ENCODE measurements around the gene AHI1. TPM values are rescaled to one million over a fixed set of nuclear protein-coding genes. Genes with fewer than 3 reads are reported as not detected.

AHI1 gene
- 19.7 TPM for polyA plus RNA-seq (ENCODE audit: insufficient read length)

DNA sequence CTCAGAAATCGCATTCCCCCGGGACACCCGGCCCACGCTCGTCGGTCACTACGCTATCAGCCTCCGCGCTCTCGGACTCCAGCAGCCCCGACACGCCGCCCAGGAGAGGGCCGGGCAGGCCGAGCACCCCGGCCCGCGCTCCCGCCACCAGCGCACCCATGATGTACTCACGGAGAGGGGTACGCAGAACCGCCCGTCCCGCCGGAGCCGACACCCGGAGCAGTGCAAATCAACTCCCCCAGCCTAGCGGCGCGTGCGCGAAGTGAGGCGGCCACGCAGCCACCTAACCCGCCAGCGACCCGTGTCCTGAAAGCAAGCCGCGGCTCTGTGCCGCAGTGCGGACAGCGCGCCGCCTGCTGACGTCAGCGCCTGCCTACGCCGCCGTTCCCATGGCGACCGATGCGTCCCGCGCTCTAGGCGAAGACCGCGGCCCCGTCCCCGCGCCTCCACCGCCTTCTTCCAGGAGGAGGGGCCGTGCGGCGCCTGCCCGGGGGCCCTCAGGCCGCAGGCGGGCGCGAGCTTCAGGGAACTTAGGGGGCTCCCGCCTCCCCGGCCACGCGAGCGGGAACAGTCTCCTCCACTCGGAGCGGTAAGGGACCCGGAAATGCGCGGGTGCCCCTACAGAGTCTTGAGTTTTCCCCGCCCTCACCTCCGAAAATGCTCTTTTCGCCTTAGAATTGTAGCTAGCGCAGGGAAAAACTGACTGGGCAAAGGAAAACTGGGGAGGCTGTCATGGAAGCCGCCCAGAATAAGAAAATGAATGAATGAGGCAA lies at the start of gene AHI1:
TSS of gene AHI1 (minus strand) at position 329 of the 773 bp plus-strand sequence. CDS start 5,503 bp downstream, outside the sequence.
- peak; percentile 96 for DNase-seq

GRCh38 chr6:135546680-135547418 lies 49.3 kb upstream of the AHI1 start:
- DNase-seq: no peak

- no peak for DNase-seq
These were observed 48.7 kb upstream of the AHI1 start for GRCh38 chr6:135546206-135546605.

DNA sequence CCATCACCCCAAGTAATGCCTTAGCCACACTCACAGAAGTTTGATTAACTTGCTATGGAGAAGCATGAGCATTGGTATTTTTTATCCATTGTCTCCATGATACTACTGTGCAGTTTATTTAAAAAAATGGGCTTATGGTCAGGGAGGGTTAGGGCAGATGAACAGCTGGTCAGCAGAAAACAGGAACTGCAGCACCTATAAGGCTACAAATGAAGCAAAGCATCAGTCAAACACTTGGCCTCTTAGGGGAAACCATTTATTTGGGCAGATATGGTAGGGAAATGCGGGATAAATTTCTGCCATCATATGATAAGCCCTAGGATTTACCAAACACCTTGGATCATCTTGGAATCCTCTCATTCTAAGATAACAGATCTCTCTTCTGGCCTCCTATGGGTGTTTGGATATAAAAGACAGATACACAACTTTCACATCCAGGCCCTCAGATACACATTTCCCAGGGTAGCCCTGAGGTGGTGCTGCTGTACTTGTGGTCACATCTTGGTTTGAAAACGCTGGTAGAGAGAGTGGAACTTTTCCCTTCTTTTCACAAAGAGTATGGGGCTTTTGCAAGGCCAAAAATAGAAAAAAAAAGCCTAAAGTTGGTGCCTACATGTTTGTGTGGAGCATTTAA lies 42.8 kb upstream of the AHI1 start:
- DNase-seq: no peak

DNA sequence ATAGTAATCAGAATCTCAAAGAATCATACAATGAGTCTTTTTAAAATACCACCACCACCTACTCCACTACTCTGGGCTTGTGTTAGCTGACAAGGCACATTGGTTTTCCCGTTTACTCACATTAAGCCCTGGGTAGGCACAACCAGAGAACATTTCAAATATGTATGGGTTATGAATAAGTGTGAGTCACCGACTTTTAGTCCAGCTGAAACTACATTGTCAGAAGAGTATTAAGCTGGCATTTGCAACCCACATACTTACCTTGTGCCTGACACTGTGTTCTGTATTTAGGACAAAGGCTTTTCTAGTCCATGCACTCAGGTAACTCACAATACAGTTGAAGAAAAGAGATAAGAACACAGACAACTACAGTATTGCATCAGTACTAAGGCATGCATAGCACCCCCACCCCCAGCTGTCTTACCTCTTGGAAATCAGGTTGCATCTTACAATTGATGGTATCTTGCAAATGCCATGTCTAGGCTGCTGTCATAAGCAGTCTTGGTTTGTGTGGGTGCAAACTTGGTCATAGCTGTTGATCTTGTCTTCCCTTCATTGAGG lies 40.3 kb upstream of the AHI1 start:
- no peak for DNase-seq

GRCh38 chr6:135535989-135536414 lies 38.5 kb upstream of the AHI1 start:
- DNase-seq: peak; percentile 54

DNA sequence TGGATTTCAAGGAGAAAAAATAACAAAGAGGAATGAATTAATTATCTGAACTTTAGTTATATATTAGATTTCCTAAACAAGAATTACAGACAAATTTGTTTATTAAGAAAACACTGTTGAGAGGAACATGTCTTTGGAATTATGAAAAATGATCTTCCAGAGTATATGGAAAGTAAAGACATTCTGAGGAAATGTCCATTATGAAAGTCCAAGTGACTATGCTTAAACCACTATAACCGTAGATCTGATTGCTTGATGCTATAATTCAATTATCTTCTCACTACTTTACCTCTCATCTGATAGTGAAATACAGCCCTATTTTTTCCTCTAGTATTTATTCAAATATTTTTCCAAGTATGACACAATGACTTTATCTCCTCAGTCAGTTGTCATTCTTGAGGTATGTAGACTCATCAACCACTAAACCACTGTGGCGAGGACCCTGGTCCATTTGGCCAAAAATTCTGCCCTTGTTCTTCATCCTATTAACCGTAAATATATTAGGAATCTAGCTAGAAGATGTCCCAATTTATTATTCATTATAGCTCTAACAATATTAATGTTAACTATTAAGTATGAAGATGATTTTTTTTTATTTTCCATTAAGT lies 37.3 kb upstream of the AHI1 start:
- no peak for DNase-seq

GRCh38 chr6:135532559-135532958 lies 35.0 kb upstream of the AHI1 start:
- DNase-seq: no peak

- no peak for DNase-seq
These were observed 34.5 kb upstream of the AHI1 start for GRCh38 chr6:135531954-135532490.

GRCh38 chr6:135530113-135530512 lies 32.6 kb upstream of the AHI1 start:
- no peak for DNase-seq

DNA sequence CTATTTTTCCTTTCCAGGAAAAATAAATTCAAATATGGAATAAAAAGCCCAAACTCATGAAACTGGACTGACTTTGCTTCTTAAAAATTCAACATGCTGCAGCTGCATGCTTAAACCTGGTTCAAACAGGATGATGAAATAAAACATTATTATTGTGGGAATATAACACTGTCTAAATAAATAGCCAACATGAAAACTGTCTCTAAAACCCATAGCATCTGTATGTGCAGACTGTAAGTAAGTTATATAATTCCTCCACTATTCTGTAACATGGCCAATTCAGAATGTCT lies 30.4 kb upstream of the AHI1 start:
- DNase-seq: peak; percentile 63

GRCh38 chr6:135527116-135527959 lies 29.8 kb upstream of the AHI1 start:
- DNase-seq: peak; percentile 50

DNA sequence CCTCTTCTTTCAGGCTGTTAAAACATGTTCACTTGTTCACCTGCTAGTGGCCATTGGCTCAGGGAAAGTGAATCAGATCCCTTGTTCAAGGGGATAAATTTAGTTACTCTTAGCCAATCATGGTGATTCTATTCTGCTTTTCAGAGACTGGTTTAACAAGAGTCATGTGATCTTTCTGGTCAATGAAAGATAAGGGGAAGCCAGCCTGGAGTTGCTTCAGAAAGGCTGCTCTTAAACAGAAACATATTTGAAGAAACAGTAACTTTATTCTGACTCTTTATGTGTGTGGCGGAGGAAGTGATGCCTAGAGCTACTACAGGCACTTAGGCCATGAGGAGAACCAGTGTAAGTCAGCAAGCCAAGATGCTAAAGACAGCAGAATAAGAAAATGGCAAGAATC lies 28.1 kb upstream of the AHI1 start:
- no peak for DNase-seq

DNA sequence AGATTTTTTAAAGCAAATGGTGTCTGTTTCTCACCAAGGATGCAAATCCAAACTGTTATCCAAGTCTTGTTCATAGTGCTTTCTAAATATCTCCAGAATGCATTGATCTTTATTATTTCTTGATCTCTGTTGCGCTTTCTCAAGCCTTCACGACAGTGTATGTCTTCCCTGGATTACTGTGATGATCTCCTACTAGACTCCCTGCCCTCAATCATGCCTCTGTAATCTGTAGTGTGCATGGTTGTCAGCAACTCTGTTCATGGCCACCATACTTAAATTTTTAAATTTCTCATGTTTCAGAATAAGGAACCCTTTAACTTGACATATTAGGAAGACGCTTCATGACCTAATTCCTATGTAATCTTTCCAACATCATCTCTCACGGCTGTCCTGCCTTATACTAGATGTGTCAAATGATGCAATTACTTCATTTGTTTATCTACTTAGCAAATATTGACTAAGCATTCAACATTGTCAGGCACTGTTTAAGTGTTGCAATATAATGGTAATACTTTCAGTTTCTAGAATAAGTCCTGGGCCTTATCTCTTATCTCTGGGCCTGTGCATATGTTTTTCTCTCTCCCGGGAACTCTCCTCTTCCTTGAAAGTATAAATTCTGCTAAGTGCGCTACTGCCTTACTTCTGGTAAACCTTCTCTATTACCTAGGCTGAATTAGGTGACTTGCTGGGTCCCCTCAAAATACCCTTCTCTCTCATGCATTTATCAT lies 25.6 kb upstream of the AHI1 start:
- DNase-seq: no peak

DNA sequence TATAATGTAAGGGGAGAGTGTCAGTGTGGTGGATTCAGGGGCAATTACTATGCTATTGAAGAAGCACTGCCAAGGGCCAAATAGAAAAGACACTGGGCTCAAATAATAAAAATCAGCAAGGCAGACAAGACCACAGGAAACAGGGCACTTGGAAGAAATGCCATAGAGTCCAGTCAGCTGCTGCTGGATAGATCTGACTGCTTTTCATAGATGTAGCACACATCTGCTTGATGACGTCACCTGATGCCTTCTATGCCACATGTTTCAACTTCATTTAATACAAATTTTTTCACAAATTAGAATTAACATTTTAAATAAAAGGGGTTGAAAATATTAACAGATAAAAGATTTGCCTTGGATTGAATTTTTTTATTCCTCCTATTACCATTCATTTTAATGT lies 23.9 kb upstream of the AHI1 start:
- DNase-seq: no peak

DNA sequence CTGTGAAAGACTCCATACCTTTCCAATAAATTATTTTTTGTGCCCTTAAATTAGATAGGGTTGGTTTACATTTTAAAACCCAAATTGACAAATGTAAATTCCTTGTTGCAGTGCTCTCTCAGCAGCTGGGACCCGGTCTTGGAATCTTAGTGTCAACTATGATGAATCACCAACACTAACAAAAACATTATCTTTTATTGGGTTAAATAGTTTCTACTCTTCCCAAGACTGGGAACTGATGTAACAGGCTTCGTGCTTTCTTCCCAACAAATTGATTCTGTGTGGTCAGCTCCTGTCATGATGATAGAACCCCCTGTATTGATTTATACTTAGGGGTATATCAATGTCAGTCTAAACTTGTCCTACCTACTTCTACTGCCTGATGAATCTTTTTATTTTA lies 23.2 kb upstream of the AHI1 start:
- DNase-seq: no peak

DNA sequence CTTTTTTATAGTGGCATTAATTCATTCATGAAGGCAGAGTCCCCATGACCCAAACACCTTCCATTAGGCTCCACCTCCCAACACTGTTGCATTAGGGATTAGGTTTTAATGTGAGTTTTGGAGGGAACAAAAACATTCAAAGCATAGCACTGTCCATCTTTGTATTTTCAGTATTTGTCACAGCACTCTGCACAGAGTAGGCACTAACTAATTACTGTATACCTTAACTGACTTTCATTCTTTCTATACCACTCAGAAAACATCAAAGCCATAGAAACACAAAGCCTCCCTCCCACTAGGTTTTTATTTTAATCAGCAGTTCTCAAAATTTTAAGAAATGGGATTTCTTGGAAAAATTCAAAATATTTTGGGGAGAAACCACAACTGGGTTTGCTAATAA lies 21.8 kb upstream of the AHI1 start:
- DNase-seq: no peak

DNA sequence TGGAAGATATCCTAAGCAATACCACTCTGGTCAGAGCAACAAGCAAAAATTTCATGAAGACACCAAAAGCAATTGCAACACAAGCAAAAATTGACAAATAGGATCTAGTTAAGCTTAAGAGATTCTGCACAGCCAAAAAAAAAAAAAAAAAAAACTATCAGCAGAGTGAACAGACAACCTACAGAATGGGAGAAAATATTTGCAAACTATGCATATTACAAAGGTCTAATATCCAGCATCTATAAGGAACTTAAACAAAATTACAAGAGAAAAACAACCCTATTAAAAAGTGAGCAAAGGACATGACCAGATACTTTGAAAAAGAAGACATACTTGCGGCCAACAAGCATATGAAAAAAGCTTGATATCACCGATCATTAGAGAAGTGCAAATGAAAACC lies 20.0 kb upstream of the AHI1 start:
- no peak for DNase-seq

DNA sequence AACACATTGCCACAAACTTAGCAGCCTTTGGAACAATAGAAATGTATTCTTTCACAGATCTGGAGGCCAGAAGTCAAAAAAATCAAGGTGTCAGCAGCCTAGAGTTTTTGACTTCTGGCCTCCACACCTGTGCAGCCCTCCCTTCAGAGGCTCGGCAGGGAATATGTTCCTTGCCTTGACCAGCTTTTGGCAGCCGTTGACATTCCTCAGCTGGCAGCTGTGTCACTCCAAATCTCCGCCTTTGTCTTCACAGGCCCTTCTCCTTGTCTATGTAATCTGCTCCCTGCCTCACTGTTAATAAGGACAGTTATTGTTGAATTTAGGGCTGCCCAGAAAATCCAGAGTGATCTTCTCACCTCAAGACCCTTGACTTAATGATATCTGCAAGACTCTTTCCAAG lies 17.2 kb upstream of the AHI1 start:
- DNase-seq: no peak

DNA sequence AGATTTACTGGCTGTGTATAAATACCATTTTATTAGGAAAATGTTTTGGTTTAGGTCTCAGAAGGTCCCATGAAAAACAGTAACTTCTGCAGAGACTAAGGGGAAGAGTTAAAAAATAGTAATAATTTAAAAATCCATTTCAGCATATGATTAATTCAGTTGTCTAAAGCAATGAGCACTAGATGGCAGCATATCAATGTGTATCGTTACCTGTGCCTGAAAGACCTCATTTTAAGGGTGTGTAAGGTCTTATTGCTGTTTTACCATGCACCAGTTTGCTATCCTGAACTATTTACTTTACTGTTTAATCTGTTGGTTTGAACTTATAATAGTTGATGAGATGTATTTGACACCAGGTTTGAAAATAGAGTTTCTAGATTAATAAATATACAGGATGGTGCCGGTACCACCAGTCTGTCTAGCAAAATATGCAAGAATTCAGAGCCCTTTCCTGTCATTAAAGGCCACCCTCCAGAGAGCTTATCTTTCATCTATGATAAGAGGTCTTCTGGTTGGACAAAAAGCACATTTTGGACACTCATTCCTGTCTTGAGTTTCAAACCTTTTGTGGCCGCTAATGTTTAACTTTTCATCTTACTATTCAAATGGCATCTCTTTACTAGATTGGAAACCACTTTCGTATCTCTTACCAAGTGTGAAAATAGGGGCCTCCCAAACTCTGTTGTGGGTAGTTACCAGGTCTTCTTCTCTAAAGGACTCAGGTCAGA lies 8.9 kb upstream of the AHI1 start:
- DNase-seq: no peak
